B cell (primary cell): ENCODE measurements around the gene HSPB6. TPM values are rescaled to one million over a fixed set of nuclear protein-coding genes. Genes with fewer than 3 reads are reported as not detected.

Experiments used
- ATAC-seq: fragments of 200-7000 bp; cut with Tn5 transposase; one replicate; pipeline ENCODE4 v1.10.0; 2021; ENCODE audit warnings: low read depth, mild to moderate bottlenecking, moderate number of reproducible peaks, moderate library complexity
- CTCF ChIA-PET: fragments of 350-600 bp; sonication (Branson Sonifier 250); formaldehyde crosslinking; loops from one replicate; lab custom pipeline; 2021; ENCODE audit warnings: antibody characterized with exemption, inconsistent platforms; lab: Charles Lee
- POLR2A ChIA-PET: fragments of 350-600 bp; sonication (Branson Sonifier 250); formaldehyde crosslinking; loops from one replicate; lab custom pipeline; 2021; ENCODE audit warnings: antibody characterized with exemption; lab: Charles Lee
- DNase-seq: peaks from one replicate; pipeline ENCODE4 v3.0.0; 2013
- H2AFZ ChIP-seq: 2 replicates; pipeline ENCODE4 v1.6.1; 2012; ENCODE audit warnings: mild to moderate bottlenecking, low read depth, low read length; ENCODE audit not compliant: insufficient read depth, poor library complexity, severe bottlenecking
- H3K27ac ChIP-seq, 2 donors: 1 replicate in 1 of 2; 2 replicates in 1 of 2; pipeline ENCODE4 v1.5.1; 2012 to 2013; ENCODE audit warnings: low read length in 2 of 2, mild to moderate bottlenecking in 2 of 2, moderate library complexity in 1 of 2
- H3K27me3 ChIP-seq, 4 experiments: fragments of 200-600 bp in 1 of 4; sonication (generic) in 1 of 4; replicated peaks in 1 of 4; 1 replicate in 2 of 4; 2 replicates in 2 of 4; pipeline versions ENCODE4 v1.6.1 to v1.7.0; 2013 to 2016; ENCODE audit warnings: low read length in 3 of 4, mild to moderate bottlenecking in 2 of 4, mixed read lengths in 1 of 4, moderate library complexity in 1 of 4; ENCODE audit not compliant: insufficient read depth in 4 of 4, control insufficient read depth in 3 of 4; ENCODE audit errors: control extremely low read depth in 1 of 4
- H3K36me3 ChIP-seq, 2 experiments: replicated peaks in 1 of 2; 1 replicate in 1 of 2; 2 replicates in 1 of 2; pipeline versions ENCODE4 v1.6.1 to v1.7.1; 2013; ENCODE audit warnings: low read length in 1 of 2; ENCODE audit not compliant: insufficient read depth in 2 of 2, control insufficient read depth in 1 of 2; ENCODE audit errors: control extremely low read depth in 1 of 2, extremely low read depth in 1 of 2
- H3K4me1 ChIP-seq, 2 donors: fragments of 200-600 bp in 1 of 2; sonication (generic) in 1 of 2; 1 replicate in 1 of 2; 2 replicates in 1 of 2; pipeline versions ENCODE4 v1.5.1 to v1.6.1; 2013 to 2017; ENCODE audit warnings: low read length in 2 of 2; ENCODE audit not compliant: control insufficient read depth in 2 of 2, insufficient read depth in 2 of 2
- H3K4me2 ChIP-seq: replicated peaks from 2 replicates; pipeline ENCODE3; 2012; ENCODE audit warnings: mild to moderate bottlenecking, low read depth, low read length; ENCODE audit not compliant: poor library complexity, severe bottlenecking
- H3K4me3 ChIP-seq, 5 experiments: fragments of 200-600 bp in 1 of 5; sonication (generic) in 1 of 5; 1 replicate in 3 of 5; 2 replicates in 2 of 5; pipeline versions ENCODE4 v1.5.1 to v1.7.0; 2011 to 2016; ENCODE audit warnings: low read length in 4 of 5, mild to moderate bottlenecking in 4 of 5, low read depth in 2 of 5, control low read depth in 1 of 5, moderate library complexity in 1 of 5; ENCODE audit not compliant: insufficient read depth in 1 of 5; ENCODE audit errors: control extremely low read depth in 1 of 5, extremely low read depth in 1 of 5
- H3K79me2 ChIP-seq: fragments of 200-600 bp; sonication (generic); one replicate; pipeline ENCODE4 v1.6.0; 2016; ENCODE audit warnings: low read length; ENCODE audit not compliant: control insufficient read depth, insufficient read depth
- H3K9ac ChIP-seq: fragments of 200-600 bp; sonication (generic); 2 replicates; pipeline ENCODE4 v1.6.1; 2017; ENCODE audit warnings: mild to moderate bottlenecking, low read length, moderate library complexity
- H3K9me3 ChIP-seq, 3 donors: one replicate each; pipeline versions ENCODE4 v1.6.1 to v1.7.1; 2013; ENCODE audit warnings: low read length in 2 of 3; ENCODE audit not compliant: control insufficient read depth in 2 of 3, insufficient read depth in 1 of 3; ENCODE audit errors: control extremely low read depth in 1 of 3
- H4K20me1 ChIP-seq: 2 replicates; pipeline ENCODE4 v1.6.0; 2012; ENCODE audit warnings: mild to moderate bottlenecking, low read length; ENCODE audit not compliant: insufficient read depth, control insufficient read depth, poor library complexity, severe bottlenecking
- H3K27ac Mint-ChIP-seq: one replicate; pipeline ENCODE4 v1.8.0; 2021; ENCODE audit warnings: mixed read lengths
- H3K27me3 Mint-ChIP-seq: one replicate; pipeline ENCODE4 v1.8.0; 2021; ENCODE audit warnings: mixed read lengths
- H3K4me1 Mint-ChIP-seq: one replicate; pipeline ENCODE4 v1.8.0; 2021; ENCODE audit warnings: mixed read lengths
- H3K4me3 Mint-ChIP-seq: one replicate; pipeline ENCODE4 v1.8.0; 2021; ENCODE audit warnings: mixed read lengths
- H3K9me3 Mint-ChIP-seq: one replicate; pipeline ENCODE4 v1.8.0; 2022; ENCODE audit warnings: mixed read lengths; ENCODE audit not compliant: insufficient read depth
- CTCF ChIP-seq: fragments of 200-600 bp; IDR thresholded peaks from one replicate; pipeline ENCODE4 v1.8.0; 2022; ENCODE audit warnings: antibody characterized with exemption, mild to moderate bottlenecking
- EZH2 ChIP-seq: IDR thresholded peaks from 2 replicates; pipeline ENCODE4 v1.6.1; 2012; ENCODE audit warnings: borderline replicate concordance, low read depth, mild to moderate bottlenecking, moderate library complexity, low read length; ENCODE audit not compliant: insufficient read depth, poor library complexity, severe bottlenecking
- WGBS: methylation state at CpG from one replicate; pipeline ENCODE4 v1.1.5; 2013; ENCODE audit warnings: missing lambda C conversion rate; ENCODE audit not compliant: insufficient coverage; 5-methylcytosine and 5-hydroxymethylcytosine counted together
- intact Hi-C: fragments of 100-400 bp; cut with micrococcal nuclease; formaldehyde crosslinking; loops from one replicate; pipeline ENCODE4 v1.10.0; 2022
- polyA plus RNA-seq: library from polyadenylated mRNA; depleted of rRNA; stranded (reverse); fragments of >200 nt; gene quantifications from 2 replicates; pipeline ENCODE4 v1.2.3, GENCODE V29; 2012
- total RNA-seq, 2 donors: library from RNA; stranded (reverse); fragments of 120-200 nt in 1 of 2; gene quantifications; 1 replicate in 1 of 2; 2 replicates in 1 of 2; pipeline versions ENCODE4 v1.2.3 to v1.2.4, GENCODE V29; 2013 to 2022

The HSPB6 gene
- total and polyA plus RNA-seq, 2 donors (not counting 1 experiment from before 2014, with no cell fraction given): not detected

GRCh38 chr19:35774274-35775045 lies 17.6 kb upstream of the HSPB6 start:
- H3K9me3 ChIP-seq: no peaks in the 10 kb centered on the region
- no peak overlapping the region for H3K27ac Mint-ChIP-seq
- TF ChIP-seq CTCF (no peak), EZH2 (no peak)
- H3K4me2 ChIP-seq: peak overlapping the region; percentile 90
- no peaks in the 10 kb centered on the region for H3K27me3 Mint-ChIP-seq
- DNase-seq (no peak), ATAC-seq (no peak)
- POLR2A ChIA-PET: no interaction called here
- no peak overlapping the region for H3K27ac ChIP-seq
- peaks cover 4% of the 10 kb centered on the region for H3K79me2 ChIP-seq
- no peaks in the 10 kb centered on the region for H3K9me3 Mint-ChIP-seq
- H3K9ac ChIP-seq: peak overlapping the region; percentile 62
- no peaks in the 10 kb centered on the region for H3K36me3 ChIP-seq
- H3K27me3 ChIP-seq: no peaks in the 10 kb centered on the region
- intact Hi-C loops: loop anchor here (1.0 to 2.0 kb wide), 8 partner anchors 16 to 130 kb away; partner anchors contain the start of genes COX6B1, LIN37, PROSER3 and PSENEN
- peak overlapping the region; percentile 86 for H3K4me3 Mint-ChIP-seq
- H3K4me3 ChIP-seq: peak overlapping the region in 4 of 5 experiments; percentile 26 to 68 (median 60)
- H3K4me1 Mint-ChIP-seq: peaks cover 10% of the 10 kb centered on the region
- no peaks in the 10 kb centered on the region for H4K20me1 ChIP-seq
- H2AFZ ChIP-seq: peak overlapping the region; percentile 46
- CTCF ChIA-PET: no interaction called here
- WGBS: 68% methylated on average over 15 of the region's 16 CpGs
- H3K4me1 ChIP-seq: peaks cover 10 to 16% of the 10 kb centered on the region in 2 donors
